GM19372 (cell line): ENCODE measurements around the gene MROH7.

ENCODE experiments used
- ATAC-seq: cut with Tn5 transposase; IDR thresholded peaks from one replicate; pipeline ENCODE4 v1.9.1; 2021; ENCODE audit warnings: mild to moderate bottlenecking, low read depth, moderate library complexity; ENCODE audit not compliant: unreplicated experiment

MROH7 gene

DNA sequence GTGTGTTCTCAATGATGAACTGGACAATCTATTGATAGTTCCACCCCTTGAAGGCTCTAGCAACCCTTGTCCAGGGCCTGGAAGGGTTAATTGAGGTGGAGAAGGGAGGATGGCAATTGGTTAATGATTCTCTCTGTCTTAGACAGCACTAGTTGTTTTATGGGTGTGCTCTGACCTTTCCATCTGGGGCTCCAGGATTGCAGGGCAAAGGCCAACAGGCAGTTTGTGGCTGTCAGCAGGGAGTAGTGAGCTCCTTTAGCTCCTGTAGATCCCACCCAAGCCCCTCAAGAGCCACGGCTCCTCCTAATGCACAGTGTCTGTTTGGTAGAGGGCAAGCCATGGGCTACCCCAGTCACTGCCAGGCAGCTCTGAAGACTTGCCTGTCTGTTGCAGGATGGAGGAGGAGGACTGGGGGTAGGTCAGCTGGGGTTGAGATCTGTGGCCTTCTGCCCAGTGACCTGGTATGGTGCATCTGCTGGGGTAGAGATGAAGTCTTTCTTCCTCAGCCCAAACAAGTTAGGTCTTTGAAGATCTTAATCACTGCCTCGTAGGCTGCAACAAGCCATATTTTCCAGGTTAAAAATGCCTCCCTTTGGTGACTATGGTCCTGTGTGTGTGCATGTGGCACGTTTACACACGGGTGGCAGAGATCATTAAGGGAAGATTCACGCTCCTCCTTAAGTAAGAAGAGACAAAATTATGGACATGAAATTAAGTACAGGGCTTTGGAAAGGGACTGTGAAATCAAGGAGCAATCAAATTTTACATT is 7.7 kb downstream of the MROH7 start:
- no peak for ATAC-seq

DNA sequence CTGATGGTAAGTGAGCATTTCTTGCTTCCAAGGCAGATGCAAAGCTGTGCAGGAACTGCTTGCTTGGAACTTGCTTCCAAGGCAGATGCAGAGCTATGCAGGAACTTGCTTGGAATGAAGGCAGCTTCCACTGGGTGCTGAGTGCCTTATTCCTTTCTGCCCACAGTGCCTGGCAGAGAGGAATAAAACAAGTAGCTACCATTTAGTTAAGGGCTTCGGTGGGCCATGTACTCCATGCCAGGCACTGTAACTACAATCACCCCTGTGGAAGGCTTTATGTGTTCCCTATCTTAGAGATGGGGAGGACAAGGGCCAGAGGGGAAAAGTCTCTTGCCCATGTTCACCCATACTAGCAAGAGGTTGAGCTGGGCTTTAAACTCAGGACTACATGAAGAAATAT is 8.3 kb downstream of the MROH7 start:
- ATAC-seq = no peak

DNA sequence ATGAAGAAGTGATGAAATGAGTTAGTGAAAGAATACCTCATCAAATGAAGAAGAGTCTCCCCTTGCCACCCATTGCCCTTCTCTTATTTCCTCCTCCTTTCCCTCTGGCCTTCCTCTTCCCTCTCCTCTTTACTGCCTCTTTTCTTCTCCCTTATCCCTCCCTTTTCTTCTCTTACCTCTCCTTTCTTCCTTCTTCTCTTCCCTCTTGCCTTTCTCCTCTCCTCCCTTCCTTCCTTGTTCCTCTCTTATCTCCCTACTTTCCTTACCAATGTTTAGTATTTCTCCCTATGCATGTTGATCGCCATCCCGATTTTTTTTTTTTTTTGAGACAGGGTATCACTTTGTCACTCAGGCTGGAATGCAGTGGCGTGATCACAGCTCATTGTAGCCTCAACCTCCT is 8.8 kb downstream of the MROH7 start:
- no peak for ATAC-seq

DNA sequence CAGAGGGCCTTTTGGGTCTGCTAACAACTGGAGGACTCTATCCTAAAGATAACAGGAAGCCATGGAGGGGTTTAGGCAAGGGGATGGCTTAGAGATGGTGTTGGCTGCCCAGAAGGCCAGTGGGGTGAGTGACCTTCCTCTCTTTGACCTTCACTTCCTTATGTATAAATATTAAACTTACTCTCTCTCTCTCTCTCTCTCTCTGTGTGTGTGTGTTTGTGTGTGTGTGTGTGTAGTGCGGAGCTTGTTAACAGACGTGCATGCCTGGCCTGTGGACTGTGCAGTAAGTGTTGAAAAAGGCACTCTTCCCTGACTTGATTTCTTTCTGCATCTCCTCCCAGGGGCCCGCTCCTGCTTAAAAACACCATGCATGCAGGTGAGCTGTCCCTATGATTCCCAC is 10.0 kb downstream of the MROH7 start:
- ATAC-seq = no peak

DNA sequence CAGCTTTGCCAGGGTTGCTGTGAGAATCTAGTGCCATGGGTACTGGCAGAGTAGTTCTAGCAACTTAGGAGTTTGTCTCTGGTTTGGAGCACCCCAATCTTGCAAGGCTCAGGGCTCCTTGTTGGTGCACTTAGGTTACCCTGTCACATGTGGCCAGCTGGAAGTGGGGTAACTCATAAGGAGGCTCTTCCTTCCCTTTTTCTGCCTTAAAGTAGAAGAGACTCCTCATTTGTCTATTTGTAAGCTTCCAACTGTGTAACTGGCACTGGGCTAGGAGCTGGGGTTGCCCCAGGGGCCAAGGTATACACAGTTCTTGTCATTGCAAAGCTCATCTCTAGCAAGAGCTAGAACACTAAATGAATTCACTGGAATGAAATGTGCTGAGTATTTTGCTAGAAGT is 10.6 kb downstream of the MROH7 start:
- no peak for ATAC-seq

DNA sequence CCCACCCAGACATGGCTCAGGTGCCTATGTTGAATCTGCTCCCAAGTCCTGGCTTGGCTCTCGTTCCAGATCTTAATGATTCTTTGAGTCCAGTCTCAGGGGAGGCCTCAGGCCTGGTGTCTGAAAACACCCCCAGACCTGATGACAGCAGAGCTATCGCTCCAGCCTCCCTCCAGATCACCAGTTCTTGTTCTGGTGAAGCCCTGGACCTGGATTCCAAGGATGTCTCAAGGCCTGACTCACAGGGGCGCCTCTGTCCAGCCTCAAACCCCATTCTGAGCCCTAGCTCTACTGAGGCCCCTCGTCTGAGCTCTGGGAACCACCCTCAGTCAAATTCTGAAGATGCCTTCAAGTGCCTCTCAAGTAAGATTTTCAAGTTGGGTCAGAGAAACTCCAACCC is 11.4 kb downstream of the MROH7 start:
- no peak for ATAC-seq

DNA sequence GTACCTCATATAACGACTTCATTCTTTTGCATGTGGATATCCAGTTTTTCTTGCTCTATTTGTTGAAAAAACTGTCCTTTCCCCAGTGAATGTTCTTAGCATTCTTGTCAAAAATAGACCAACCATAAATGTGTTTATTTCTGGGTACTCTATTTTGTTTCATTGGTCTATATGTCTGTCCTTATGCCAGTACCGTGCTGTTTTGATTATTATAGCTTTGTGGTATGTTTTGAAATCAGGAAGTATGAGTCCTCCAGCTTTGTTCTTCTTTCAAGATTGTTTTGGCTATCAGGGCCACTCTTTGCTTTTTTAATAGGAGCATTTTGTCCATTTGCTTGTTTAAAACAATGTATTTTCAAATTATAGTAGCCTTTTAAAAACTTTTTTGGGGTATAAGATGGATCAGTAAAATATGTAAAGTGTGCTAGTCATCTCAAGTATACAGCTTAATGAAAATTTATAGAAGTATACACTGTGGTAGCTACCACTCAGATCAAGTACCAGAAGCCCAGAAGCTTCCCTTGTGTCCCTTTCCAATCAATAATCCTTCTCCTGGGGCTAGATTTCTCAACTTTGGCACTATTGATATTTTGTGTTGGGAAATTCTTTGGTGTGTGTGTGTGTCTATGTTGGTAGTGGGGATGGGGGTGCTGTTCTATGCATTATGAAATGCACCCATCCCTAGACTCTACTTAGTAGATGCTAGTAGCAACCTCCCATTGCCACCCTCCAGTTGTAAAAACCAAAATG is 16.8 kb downstream of the MROH7 start:
- ATAC-seq = no peak

DNA sequence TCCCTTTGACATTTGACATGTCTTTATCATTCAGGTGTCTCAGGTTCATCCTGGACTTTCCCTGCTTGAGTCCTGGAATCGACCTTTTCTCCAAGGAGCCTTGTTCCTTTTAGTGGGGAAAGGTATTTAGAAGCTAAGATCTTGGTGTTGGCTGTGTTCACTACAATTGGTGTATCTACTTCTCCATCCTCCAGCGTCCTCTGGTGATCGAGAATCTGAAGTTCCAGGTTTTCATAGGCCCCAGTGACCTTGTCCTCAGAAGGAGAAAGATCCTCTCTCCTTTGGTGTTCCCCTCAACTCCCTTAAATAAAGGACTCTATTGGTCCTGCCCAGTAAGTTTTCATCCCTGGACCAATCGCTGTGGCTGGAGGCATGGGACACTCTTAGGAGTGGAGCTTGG is 22.1 kb downstream of the MROH7 start:
- ATAC-seq = no peak

DNA sequence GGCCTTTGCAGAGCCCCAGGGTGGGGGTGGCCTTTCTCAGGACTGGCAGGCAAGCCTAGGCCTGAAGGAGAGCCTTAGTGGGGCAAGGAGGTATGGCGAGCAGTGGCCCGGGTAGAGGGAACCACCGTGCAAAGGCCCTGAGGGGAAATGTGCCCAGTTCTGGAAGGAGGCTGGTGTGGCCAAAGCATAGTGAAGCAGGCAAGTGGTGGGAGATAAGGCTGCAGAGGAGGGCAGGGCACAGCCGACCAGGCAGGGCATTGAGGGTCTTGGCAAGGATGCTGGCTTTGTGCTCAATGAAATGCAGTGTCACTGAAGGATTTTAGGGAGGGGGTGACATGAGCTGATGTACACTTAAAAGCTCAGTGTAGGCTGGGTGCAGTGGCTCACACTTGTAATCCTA is 22.8 kb downstream of the MROH7 start:
- ATAC-seq = no peak

DNA sequence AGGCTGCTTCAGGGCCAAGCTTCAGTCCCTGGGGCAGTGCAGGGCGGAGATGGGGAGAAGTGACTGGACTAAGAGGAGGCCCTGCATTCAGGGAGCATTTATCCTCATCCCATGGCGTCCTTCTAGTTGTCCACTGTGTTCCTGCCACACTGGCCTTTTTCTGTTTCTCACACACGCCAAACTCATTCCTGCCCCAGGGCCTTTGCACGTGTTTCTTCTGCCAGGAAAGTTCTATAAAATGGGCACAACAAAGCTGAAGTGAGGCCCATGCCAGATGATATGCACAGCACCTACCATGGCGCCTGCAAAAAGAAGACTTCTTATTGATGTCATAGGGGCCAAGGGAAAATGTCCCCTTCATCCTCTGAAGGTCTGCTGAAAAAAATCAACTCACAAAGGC is 24.3 kb downstream of the MROH7 start:
- ATAC-seq = no peak

DNA sequence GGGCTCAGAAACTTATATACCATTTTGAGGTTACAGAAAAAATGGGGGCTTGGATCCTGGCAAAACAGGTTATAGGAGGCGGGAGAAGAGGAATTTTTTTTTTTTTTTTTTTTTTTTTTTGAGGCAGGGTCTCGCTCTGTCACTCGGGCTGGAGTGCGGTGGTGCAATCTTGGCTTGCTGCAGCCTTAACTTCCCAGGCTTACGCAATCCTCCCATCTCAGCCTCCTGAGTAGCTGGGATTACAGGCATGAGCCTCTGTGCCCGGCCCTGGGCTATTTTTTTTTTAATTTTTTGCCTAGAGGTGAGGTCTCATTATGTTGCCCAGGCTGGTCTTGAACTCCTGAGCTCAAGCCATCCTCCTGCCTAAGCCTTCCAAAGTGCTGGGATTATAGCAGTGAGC is 24.7 kb downstream of the MROH7 start:
- ATAC-seq = no peak

DNA sequence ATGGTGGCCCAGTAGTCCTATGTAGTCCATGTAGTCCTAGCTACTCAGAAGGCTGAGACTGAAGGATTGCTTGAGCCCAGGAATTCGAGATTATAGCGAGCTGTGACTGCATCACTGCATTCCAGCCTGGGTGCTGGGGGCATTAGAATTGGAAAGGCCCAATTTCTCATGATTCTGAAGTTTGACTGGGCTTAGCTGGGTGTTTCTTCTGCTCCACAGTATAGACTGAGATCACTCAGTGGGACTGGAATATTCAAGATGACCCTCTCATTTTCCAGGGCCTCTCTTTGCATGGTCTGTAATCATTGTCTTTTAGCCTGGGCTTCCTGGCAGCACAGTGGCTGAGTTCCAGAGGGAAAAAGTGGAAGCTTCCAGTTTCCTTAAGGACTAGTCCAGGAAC is 26.2 kb downstream of the MROH7 start:
- no peak for ATAC-seq

DNA sequence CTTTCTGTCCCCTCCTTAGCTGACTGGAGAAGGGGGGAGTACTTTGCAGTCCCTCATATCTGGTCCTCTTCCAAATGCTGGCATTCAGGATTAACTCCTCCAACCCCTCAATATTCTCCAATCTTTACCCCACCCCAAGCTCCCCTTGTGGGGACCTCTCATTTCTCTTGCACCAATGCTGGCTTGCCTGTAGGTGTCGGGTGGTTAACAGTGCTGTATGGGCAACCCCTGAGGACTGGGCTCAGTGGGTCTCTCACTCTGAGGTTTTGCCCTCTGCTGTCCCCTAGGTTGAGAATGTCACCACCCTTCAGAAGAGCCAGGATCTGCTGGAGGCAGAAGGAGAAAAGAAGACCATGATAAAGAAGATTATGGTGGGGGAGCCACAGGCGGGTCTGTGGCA is 27.0 kb downstream of the MROH7 start:
- no peak for ATAC-seq

DNA sequence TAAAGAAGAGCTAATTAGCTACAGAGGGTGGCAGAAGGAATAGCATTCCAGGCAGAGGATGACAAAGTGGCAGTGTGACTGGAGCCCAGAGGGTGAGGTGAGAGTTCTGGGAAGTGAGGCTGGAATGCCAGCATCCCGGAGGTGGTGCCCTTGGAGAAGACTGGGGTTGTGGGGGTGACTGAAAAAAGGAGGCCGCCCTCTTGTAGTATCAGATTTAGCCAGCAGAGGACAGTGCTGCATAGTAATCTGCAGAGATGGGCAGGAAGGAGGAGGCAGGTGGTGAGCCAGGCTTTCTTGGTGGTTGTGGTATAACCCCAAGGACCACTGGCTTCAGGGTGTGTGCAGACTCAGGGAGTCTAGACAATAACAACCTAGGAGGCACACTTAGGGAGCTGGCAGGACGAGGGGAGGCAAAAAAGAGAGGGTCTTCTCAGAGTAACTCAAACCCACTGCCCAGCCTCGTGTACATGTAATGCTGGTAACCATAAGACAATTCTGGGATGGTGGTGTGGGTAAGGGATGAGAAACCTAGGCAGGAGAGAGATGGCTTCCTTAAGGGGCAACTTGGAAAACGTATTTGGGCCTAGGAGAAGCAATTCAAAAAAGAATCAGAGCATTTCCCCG is 30.5 kb downstream of the MROH7 start:
- ATAC-seq = no peak

DNA sequence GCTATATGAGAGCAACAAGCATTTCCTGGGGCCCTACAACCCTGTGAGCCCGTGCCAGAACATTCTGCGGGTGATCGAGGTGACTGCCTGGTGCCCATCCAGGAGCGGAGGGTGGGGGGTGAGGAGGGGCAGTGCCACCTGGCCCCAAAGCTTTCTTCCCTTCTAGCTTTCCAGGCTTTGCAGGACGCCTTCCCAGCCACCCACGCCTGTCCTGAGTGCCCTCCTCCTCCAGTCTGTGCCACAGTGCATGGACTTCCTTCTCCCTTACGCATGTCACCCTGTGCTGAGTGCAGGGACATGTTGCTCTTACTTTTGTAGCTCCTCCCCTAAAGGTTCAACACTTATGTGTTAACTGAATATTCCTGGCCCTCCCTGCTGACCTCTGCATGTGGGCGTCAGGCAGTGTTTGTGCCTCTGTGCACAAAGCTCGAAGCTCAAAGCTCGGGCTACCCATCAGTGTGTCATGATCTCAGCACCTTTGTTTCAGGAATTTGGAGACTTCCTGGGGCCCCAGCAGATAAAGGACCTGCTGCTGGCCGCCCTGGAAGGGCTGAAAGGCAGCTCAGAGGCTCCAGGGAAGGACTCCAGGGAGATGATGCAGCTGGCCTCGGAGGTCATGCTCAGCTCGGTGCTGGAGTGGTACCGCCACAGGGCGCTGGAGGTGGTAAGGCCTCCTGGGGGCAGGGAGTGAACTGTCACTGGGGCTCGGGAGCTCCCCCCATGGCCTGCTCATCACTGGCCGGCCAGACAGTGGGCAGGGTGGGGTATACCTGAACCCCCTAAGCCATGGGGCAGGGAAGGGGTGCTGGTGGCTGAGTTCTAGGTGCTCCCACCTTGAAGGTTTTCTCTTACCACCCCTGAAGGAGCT is 37.4 kb downstream of the MROH7 start:
- no peak for ATAC-seq

DNA sequence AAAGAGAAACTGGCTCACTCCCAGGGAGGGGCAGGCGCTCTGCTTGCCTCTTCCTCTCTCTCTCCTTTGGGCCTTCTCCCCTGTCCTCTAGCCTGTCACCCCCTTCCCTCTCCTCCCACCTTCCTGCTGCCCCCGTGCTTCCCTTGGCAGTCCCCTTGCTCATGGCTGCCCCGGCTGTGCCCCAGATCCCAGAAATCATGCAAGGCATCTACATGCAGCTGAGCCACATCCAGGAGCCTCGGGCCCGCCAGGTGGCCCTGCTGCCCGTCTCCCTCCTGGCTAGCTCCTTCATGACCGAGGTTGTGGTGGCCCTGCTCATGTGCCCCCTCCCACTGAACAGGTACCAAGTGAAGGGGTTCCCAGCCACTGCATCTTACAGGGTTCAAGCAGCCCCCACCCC is 38.1 kb downstream of the MROH7 start:
- no peak for ATAC-seq

DNA sequence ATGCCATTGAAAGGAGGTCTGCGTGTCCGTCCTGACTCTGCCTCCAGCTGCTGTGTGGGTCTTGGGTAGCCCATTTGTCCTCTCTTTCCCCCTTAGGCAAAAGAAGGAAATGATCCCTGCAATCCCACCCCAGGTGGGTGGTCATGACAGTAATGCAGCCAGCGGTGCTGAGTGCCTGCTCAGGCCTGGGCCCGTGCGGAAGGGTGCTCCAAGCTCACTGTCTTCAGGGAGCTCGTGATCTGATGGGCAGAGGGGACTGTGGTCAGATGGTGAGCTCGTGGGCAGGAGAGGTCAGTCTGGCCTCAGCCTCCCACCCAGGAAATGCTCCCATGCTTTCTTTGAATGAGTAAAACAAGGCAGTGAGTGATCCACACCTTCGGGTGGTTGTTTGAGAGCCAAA is 38.8 kb downstream of the MROH7 start:
- no peak for ATAC-seq

DNA sequence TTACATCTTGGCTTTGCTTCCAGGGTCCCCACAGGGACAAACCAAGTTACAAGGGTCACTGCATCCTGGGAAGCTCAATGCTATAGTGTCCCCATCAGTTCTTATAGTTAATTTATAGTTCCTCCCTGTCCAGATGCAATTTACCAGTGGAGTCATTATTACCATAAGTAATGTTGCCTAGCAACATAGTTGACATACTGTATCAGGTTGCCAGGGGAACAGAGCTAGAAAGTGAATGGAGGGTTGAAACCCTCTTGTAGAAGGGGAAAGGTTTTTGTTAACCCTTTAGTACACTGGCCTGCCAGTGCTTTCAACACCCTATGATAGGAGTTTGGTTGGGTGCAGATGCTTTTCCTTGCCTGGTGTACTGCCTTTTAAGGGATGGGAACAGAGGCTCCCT is 39.8 kb downstream of the MROH7 start:
- ATAC-seq = no peak

DNA sequence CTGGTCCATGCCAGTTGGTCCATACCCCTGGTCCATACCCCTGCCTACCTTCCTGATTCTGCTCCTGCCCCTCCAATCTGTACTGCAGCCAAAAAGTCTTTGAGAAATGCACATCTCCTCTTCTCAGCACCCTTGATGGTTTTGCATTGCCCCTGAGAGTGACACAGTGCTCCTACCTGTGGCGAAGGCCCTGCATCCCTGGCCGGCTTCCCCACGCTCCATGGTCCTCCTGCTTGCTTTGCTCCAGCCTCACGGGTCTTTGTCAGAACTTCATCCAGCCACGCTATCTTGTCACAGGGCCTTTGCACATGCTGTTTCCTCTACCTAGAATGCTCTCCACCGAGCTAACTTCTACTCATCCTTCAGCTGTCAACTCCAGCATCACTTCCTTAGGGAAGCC is 41.9 kb downstream of the MROH7 start:
- no peak for ATAC-seq

DNA sequence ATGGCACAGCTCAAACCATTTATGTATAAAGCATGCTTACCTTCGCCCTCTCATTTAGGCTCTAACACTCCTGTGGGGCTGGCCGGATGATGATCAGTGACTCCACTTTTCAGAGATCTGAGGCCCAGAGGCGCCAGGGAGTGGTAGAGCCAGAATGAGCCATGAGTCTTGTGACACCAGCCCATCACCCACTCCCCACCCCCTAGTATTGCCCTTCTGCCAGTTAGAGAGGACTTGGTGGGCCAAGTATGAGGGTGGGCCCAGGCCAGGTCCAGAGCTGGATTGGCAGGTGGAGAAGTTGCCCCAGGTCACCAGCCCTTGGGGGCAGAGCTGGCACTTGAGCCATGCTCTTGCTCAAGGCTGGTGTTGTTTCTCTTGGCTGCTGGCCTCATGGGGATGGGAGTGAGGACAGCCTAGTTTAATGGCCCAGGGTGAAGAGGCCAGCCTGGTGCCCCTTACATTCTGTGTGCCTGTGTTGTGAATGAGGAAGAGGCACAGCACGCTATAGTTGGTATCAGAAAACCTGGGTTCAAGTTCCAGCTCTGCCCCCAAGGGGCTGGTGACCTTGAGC is 43.8 kb downstream of the MROH7 start:
- ATAC-seq = no peak

DNA sequence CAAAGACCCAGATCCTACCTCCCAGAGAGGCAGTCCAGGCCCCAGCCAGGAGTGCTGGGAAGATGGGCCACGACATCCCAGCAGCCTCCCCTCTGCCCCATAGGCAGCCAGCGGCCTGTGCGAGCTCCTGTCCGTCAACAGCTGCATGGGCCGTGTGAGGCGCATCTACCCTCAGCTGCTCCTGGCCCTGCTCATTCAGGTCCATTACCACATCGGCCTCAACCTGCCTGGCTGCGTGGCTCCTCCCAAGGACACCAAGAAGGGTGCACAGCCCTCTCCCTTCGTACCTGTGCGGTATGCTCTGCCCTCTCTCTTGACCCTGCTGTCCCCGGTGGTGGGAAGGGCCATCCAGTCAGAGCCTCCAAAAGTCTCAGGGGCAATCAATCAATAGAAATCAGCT is 44.6 kb downstream of the MROH7 start:
- no peak for ATAC-seq
